Small intestine (tissue), 16 donors: Measurements from ENCODE around the gene FAM216A. TPM values are rescaled to one million over a fixed set of nuclear protein-coding genes. Genes with fewer than 3 reads are reported as not detected.
"Not testable (repeated sequence)": the region's sequence is repeated elsewhere in the genome, so short reads cannot be mapped to it uniquely, and the experiment has no call there.

ENCODE experiments used
- DNase-seq, 2 donors: peaks; one replicate each; pipeline versions ENCODE4 v3.0.0 to v3.0.0-alpha.2; 2013
- FAIRE-seq: peaks from 2 replicates; lab custom pipeline; 2012; peaks lifted over from hg19 to GRCh38; lab: Jason Lieb, UNC
- H3K27ac ChIP-seq, 3 donors: one replicate each; pipeline ENCODE4 v1.5.1; 2013; ENCODE audit warnings: low read length in 2 of 3, mild to moderate bottlenecking in 2 of 3, control low read depth in 1 of 3, inconsistent platforms in 1 of 3, low read depth in 1 of 3, moderate library complexity in 1 of 3
- H3K27me3 ChIP-seq, 3 donors: one replicate each; pipeline ENCODE4 v1.6.1; 2013; ENCODE audit warnings: low read length in 3 of 3, inconsistent platforms in 1 of 3; ENCODE audit not compliant: control insufficient read depth in 3 of 3, insufficient read depth in 3 of 3
- H3K36me3 ChIP-seq, 3 donors: one replicate each; pipeline ENCODE4 v1.6.1; 2013; ENCODE audit warnings: low read length in 3 of 3, inconsistent platforms in 1 of 3, low read depth in 1 of 3, mild to moderate bottlenecking in 1 of 3, moderate library complexity in 1 of 3; ENCODE audit not compliant: control insufficient read depth in 3 of 3, insufficient read depth in 2 of 3
- H3K4me1 ChIP-seq, 3 donors: one replicate each; pipeline ENCODE4 v1.6.1; 2013; ENCODE audit warnings: low read length in 2 of 3, inconsistent platforms in 1 of 3, low read depth in 1 of 3, mild to moderate bottlenecking in 1 of 3, moderate library complexity in 1 of 3; ENCODE audit not compliant: control insufficient read depth in 3 of 3, insufficient read depth in 2 of 3
- H3K4me3 ChIP-seq, 3 donors: one replicate each; pipeline ENCODE4 v1.5.1; 2013; ENCODE audit warnings: low read length in 3 of 3, control low read depth in 1 of 3, inconsistent platforms in 1 of 3, low read depth in 1 of 3, mild to moderate bottlenecking in 1 of 3, moderate library complexity in 1 of 3
- H3K9me3 ChIP-seq, 2 donors: one replicate each; pipeline ENCODE4 v1.6.1; 2013; ENCODE audit warnings: low read depth in 1 of 2, low read length in 1 of 2; ENCODE audit not compliant: control insufficient read depth in 2 of 2, insufficient read depth in 1 of 2
- WGBS, 3 donors: extraction: QIAGEN DNeasy Blood & Tissue Kit; methylation state at CpG; one replicate each; pipeline ENCODE4 v1.1.7; 2013; 5-methylcytosine and 5-hydroxymethylcytosine counted together
- long read RNA-seq, 10 donors: transcript quantifications; one replicate each; lab custom pipeline, GENCODE V29; 2026
- polyA plus RNA-seq, 4 donors: library from polyadenylated mRNA; stranded (reverse) in 3 of 4; unstranded in 1 of 4; fragments of 200-250 nt in 3 of 4; fragments of 120-200 nt in 1 of 4; gene quantifications; one replicate each; pipeline versions ENCODE4 v1.2.1 to v1.2.3, GENCODE V29; 2013
- donor health status: healthy with polysubstance abuse.
- donor health status: control.
- donor health status: control.
- donor health status: Bipolar disorder and iron deficiency.
- donor health status: healthy.

The FAM216A gene, protein sequence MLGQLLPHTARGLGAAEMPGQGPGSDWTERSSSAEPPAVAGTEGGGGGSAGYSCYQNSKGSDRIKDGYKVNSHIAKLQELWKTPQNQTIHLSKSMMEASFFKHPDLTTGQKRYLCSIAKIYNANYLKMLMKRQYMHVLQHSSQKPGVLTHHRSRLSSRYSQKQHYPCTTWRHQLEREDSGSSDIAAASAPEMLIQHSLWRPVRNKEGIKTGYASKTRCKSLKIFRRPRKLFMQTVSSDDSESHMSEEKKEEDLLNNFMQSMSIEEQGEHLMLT
- 1 to 10 TPM in 3 of 4 donors, under 1 TPM in 1; 0.45 to 6.6 (median 2.7) TPM for polyA plus RNA-seq
- long read RNA-seq, donor 1, partial matches to known transcripts, result 477 of 659 reads
- long read RNA-seq, donor 1, other reads (novel, unspliced or antisense), result 176 of 659 reads
- long read RNA-seq, donor 2, partial matches to known transcripts, result 159 of 165 reads
- long read RNA-seq, donor 2, other reads (novel, unspliced or antisense), result 5 of 165 reads
- long read RNA-seq, donor 3, partial matches to known transcripts, result 169 of 225 reads
- long read RNA-seq, donor 3, other reads (novel, unspliced or antisense), result 54 of 225 reads
- long read RNA-seq, donor 4, result 0 reads
- long read RNA-seq, donor 5, result 0 reads
- long read RNA-seq, donor 6, partial matches to known transcripts, result 241 of 254 reads
- long read RNA-seq, donor 6, other reads (novel, unspliced or antisense), result 12 of 254 reads
- long read RNA-seq, donor 7, result 0 reads
- long read RNA-seq, donor 8, partial matches to known transcripts, result 0 of 1 reads
- long read RNA-seq, donor 8, other reads (novel, unspliced or antisense), result 0 of 1 reads
- long read RNA-seq, donor 9, partial matches to known transcripts, result 39 of 54 reads
- long read RNA-seq, donor 9, other reads (novel, unspliced or antisense), result 14 of 54 reads
- long read RNA-seq, donor 10, transcript FAM216A-201 (7 exons, 1,582 nt), result major isoform, 5 of 327 reads
- long read RNA-seq, donor 10, partial matches to known transcripts, result 194 of 327 reads
- long read RNA-seq, donor 10, other reads (novel, unspliced or antisense), result 124 of 327 reads

DNA sequence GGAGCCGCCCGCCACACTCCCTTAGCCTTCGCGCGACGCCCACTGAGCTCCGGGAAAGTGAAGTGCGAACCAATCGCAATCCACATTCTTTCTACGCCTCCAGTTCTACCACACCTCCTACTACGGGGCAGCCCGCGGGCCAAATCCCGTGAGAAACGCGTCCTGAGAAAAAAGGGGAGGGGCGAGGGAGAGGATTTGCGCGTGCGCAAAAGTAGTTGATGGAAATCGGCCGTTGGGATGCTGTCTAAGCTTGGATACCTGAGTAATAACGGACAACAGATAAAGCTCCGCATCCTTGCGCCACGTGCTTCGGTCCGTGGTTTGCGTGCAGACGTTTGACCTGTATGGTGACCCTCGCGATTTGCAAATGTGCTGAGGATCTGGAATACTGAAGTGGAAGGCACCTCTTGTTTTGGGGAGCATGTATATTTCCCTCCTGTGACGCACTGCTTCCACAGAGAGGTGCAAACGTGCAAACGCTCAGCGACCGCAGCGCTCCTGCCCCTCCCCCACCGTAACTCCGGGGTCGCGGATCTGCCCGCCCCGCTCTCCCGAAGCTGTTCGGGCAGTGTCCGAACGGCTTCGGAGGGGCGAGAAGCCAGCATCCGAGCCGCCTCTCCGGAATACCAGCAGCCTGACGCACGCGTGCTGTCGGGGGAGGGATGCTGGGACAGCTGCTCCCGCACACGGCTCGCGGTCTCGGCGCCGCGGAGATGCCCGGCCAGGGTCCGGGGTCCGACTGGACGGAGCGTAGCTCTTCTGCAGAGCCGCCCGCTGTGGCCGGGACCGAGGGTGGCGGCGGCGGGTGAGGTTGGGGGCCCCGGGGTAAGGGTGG lies at the start of gene FAM216A, which contains the start of gene GPN3:
TSS of gene FAM216A (plus strand) at position 632 of the 835 bp plus-strand sequence. CDS start at position 663, 31 bp downstream.
TSS of gene GPN3 (minus strand) at position 44 of the 835 bp plus-strand sequence. CDS start 54 bp downstream, outside the sequence.
- Histone ChIP-seq H3K36me3 (peaks cover 0 to 6% (median 2%) of the 10 kb centered on the region in 3 donors), H3K4me1 (peaks cover 0 to 3% (median 2%) of the 10 kb centered on the region in 3 donors), H3K27me3 (no peaks in the 10 kb centered on the region), H3K9me3 (no peaks in the 10 kb centered on the region), H3K27ac (peak within 1 kb of the TSS; percentile 49 to 93 (median 79)), H3K4me3 (peak within 1 kb of the TSS; percentile 50 to 70 (median 70))
- WGBS, 3 donors, result 0 to 1% (median 0%) methylated on average over 76 to 78 of the region's 78 CpGs
- FAIRE-seq (no peak), DNase-seq (peak; percentile 98 to 99)

DNA sequence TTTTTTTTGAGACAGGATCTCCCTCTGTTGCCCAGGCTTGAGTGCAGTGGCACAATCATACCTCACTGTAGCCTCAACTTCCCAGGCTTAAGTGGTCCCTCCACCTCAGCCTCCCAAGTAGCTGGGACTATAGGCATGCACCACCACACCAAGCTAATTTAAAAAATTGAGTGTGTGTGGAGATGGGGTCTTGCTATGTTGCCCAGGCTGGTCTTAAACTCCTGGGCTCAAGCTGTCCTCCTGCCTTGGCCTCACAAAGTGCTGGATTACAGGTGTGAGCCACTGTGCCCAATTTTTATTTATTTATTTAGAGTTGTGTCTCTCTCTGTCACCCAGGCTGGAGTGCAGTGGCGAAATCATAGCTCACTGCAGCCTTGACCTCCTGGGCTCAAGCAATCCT lies 48.0 kb upstream of the FAM216A start:
- H3K4me1 ChIP-seq, DNase-seq, H3K4me3 ChIP-seq, H3K9me3 ChIP-seq, H3K36me3 ChIP-seq, FAIRE-seq, H3K27ac ChIP-seq, H3K27me3 ChIP-seq: not testable (repeated sequence)
- 88 to 94% (median 92%) methylated on average over 1 of the region's 1 CpG for WGBS, 3 donors

DNA sequence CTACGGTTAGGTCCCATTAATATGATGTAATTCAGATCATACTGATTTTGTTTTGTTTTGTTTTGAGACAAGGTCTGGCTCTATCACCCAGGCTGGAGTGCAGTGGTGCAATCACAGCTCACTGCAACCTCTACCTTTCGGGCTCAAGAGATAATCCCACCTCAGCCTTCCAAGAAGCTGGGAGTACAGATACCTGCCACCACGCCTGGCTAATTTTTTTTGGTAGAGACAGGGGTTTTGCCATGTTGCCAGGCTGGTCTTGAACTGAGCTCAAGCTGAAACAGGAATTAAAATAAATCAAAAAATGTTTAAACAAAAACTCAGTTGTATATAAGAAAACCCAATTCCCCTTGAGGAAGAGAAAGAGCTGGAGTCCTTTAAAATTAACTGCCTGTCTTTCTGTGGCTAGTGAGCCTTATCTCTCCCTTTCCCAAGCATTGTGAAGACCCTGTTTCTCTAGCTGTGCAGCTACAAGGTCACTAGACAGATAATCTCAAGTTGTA lies 47.4 kb upstream of the FAM216A start:
- 46 to 60% (median 50%) methylated on average over 3 of the region's 3 CpGs for WGBS, 3 donors
- DNase-seq (no peak), FAIRE-seq (no peak)

DNA sequence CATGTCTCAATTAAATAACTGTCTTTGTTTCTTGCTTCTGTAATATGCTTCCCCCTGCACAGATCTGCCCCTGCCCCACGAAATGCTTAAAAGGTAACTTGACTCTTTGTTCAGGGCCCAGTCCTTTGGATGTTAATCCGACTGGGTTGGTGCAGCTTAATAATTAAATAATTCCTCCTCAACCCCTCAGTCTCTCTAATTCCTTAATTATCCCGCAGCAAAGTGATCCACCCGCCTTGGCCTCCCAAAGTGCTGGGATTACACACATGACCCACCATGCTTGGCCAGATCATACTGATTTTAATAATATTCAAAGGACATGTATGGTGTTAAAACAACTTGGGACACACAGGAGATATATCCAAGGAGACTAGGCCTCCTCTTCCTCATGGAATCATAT lies 46.9 kb upstream of the FAM216A start:
- no peaks in the 10 kb centered on the region for H3K36me3 ChIP-seq
- no peak overlapping the region for H3K4me3 ChIP-seq
- 67 to 78% (median 75%) methylated on average over 4 of the region's 4 CpGs for WGBS, 3 donors
- DNase-seq, result no peak
- no peaks in the 10 kb centered on the region for H3K9me3 ChIP-seq
- H3K27me3 ChIP-seq, result no peaks in the 10 kb centered on the region
- no peak for FAIRE-seq
- H3K4me1 ChIP-seq, result no peaks in the 10 kb centered on the region
- no peak overlapping the region for H3K27ac ChIP-seq

More for the DNA sequence above, 47.4 kb upstream of the FAM216A start:
- Histone ChIP-seq H3K27me3 (no peaks in the 10 kb centered on the region), H3K27ac (no peak overlapping the region), H3K4me1 (no peaks in the 10 kb centered on the region), H3K4me3 (no peak overlapping the region), H3K36me3 (no peaks in the 10 kb centered on the region), H3K9me3 (no peaks in the 10 kb centered on the region)

DNA sequence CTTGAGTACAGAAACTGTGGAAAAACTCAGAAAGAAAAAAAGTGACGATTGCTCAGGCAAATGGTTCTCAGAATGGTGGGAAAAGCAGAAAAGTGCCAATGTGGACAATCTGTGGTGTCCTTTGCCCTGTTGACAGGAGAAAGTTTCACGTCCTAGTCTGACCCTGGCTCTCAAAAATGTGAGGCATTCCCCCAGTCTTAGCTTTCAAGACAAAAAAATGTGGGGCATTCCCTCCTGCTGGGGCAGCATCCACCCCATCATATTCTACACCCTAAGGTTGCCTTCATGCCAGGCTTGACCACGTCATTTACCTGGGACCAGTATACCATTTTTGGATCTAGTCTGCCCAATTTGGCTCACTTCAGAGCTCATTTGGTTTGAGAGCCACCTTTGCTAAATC lies 44.4 kb upstream of the FAM216A start:
- no peak for FAIRE-seq
- H3K27me3 ChIP-seq, result no peaks in the 10 kb centered on the region
- no peak overlapping the region for H3K4me3 ChIP-seq
- H3K36me3 ChIP-seq, result no peaks in the 10 kb centered on the region
- H3K9me3 ChIP-seq, result no peaks in the 10 kb centered on the region
- DNase-seq, result no peak
- no peaks in the 10 kb centered on the region for H3K4me1 ChIP-seq
- no peak overlapping the region for H3K27ac ChIP-seq
- WGBS, 3 donors, result 55 to 71% (median 63%) methylated on average over 3 of the region's 3 CpGs

DNA sequence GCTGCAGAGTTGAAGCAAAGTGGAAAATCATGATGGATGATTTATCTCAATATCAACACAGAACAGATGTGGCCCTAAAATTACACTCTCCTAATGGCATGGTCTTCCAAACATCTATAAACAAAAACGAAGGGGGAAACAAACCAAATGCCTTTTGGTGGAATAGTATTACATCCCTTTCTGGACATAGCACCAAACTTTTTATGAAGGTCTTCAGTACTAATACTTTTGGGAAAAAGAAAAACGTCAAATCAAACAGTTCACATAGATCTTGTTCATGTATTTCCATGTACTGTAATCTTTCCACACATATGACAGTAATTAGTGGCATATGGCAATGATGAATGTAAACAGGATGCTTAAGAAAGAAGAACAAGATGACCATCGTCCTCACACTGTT lies 42.2 kb upstream of the FAM216A start:
- Histone ChIP-seq H3K27me3 (no peaks in the 10 kb centered on the region), H3K4me1 (no peaks in the 10 kb centered on the region), H3K27ac (no peak overlapping the region), H3K36me3 (no peaks in the 10 kb centered on the region), H3K4me3 (no peak overlapping the region), H3K9me3 (no peaks in the 10 kb centered on the region)
- no peak for DNase-seq
- no peak for FAIRE-seq
- 51 to 57% (median 53%) methylated on average over 3 of the region's 3 CpGs for WGBS, 3 donors

DNA sequence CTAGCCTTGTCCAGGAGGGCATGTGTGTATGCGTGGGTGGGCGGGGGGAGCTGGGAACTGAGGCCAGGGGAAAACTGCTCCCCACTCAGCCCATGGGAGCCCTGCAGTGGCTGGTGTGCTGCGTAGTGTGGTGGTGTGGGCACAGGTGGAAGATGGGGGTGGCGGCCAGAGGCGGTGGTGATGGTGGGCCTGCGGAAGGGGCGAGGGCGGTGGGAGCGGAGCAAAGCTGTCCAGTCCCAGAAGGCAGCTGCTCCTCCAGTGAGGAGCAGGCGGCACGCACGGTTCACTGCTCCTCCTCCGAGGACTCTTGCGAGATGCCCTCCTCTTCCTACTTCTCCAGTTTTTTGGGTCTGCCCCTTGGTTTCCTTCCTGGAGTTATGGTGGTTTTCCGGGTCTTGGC lies 39.0 kb upstream of the FAM216A start:
- not testable (repeated sequence) for DNase-seq, H3K4me3 ChIP-seq, H3K4me1 ChIP-seq, H3K9me3 ChIP-seq, H3K36me3 ChIP-seq, H3K27ac ChIP-seq, FAIRE-seq, H3K27me3 ChIP-seq
- 90 to 95% (median 93%) methylated on average over 9 to 15 of the region's 15 CpGs for WGBS, 3 donors
